Posterior vena cava (tissue), 2 donors: Measurements from ENCODE around the gene ANKS6. TPM values are rescaled to one million over a fixed set of nuclear protein-coding genes. Genes with fewer than 3 reads are reported as not detected.

Experiments
- DNase-seq: peaks from one replicate; pipeline ENCODE4 v3.0.0-alpha.2; 2020; ENCODE audit warnings: low spot score
- intact Hi-C, 2 donors: fragments of 100-400 bp; cut with DNase I; formaldehyde crosslinking; loops; one replicate each; pipeline versions ENCODE4 v1.14.1 to v1.14.2; 2022 to 2023
- total RNA-seq, 2 donors: library from RNA; stranded (reverse); fragmentation: NEBNext Ultra II Directional; extraction: Animal tissue kit (Norgen Biotek cat#: 25700); gene quantifications; one replicate each; pipeline ENCODE4 v1.2.1, GENCODE V29; 2021
- donor health status: DM: yes; HTN: yes; CAD: no.
- donor health status: DM: yes; HTN: yes; CAD: no.

The ANKS6 gene
- total RNA-seq, 2 donors from 2014 or later: 15.5 to 18.6 TPM

DNA sequence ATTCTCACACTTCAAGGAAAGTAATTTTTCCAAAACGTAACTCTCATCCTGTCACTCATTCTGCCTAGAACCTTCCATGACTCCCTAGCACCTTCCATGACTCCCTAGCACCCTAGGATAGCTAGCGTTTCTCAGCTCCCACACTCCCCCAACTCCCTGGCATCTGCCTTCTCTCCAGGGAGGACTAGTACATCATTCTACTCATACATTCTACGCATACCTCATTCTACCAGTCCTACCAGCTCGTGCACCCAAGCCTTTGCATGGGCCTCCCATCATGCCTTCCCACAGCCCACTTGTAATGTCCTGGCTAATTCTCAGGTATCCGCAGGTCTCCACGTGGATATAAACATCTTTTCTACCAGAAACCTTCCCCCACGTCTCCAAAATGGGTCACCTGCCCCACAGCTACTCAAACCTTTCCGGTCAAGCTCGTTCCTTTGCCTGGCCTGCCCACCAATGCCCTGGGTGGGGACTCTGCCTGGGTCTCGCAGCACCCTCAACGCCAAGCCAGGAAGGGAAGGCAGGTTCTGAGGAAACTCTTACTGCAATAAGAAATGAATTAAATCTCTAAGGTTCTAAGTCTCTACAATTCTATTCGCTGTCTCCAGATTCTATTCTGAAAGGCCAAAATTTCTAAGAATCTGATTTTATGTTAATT lies 930 bp downstream of the ANKS6 start:
- DNase-seq: no peak
- intact Hi-C loops: no loop called here

- intact Hi-C loops: loop anchor here in 1 of 2 donors (5.0 kb wide), 1 partner anchor 478 kb away; no protein-coding TSS in a partner anchor
- DNase-seq: no peak
These were observed 1.6 kb downstream of the ANKS6 start for GRCh38 chr9:98794802-98795201.

GRCh38 chr9:98793031-98793430 lies 3.3 kb downstream of the ANKS6 start:
- DNase-seq: no peak
- intact Hi-C loops: loop anchor here in 1 of 2 donors (5.0 kb wide), 1 partner anchor 476 kb away; no protein-coding TSS in a partner anchor

GRCh38 chr9:98791608-98792490 lies 4.5 kb downstream of the ANKS6 start:
- intact Hi-C loops: loop anchor here in 1 of 2 donors (5.0 kb wide), 1 partner anchor 475 kb away; no protein-coding TSS in a partner anchor
- peak; percentile 48 for DNase-seq

DNA sequence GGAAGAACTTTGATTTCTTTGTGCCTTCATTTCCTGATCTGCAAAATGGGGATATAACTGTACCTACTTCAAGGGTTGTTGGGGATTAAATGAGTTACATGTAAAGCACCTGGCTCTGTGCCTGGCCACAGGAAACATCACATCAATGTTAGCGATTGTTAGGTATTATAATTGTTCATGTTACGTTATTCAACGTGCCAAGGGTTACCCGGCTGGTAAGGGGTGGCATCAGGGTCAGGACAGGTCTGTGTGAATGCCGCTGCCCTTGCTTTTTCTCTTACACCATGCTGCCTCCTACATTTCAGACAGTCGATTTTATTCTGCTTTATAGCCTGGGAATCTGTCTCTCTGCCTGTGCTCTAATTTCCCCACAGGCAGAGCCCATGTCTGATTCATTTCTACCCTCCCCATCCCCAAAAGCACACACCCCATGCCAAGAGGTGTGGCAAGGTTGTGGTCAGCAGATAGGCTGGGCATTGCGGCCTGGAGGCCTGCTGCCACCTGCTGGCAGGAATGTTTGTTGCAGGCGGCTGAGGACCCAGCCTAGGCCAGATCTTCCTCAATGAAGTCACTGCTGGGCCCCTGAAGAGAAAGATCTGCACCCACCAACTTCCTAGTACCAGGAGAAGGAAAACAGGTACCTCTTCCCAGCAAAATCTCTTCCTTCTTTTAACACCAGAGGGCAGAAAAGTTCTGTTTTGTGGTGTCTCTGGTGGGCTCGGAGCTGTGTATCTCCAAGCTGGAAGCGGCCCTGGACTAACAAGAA lies 5.3 kb downstream of the ANKS6 start:
- intact Hi-C loops: loop anchor here in 1 of 2 donors (5.0 kb wide), 1 partner anchor 474 kb away; no protein-coding TSS in a partner anchor
- peak; percentile 95 for DNase-seq

DNA sequence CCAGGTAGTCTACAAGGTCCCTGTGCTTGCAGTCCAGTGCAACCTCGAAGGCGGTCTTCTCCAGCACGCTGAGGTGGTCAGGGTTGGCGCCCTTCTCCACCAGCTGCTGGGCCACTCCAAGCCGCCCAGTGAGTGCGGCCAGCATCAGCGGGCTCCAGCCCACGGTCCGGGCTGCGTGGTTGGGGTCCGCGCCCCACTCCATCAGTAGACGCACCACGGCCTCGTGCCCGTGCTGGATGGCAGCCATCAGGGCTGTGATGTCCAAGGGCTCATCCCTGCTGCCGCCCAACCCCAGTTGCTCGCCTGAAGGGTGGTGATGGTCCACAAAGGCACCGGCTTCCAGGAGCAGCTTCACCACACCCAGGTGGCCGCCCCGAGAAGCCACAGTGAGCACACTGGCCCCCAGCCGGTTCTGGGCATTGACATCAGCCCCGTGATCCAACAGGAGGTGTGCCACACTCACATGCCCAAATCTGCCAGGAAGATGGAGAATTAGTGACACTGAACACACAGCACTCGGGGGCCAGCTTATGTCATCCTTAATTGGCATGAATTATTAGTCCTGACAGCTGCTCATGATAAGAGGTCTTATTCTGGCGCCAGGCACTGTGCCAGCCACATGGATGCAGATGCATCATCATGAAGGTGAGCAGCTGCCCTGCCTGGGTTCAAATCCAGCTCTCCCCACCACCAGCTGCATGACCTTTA lies 6.1 kb downstream of the ANKS6 start:
- peak; percentile 80 for DNase-seq
- intact Hi-C loops: loop anchor here in 1 of 2 donors (5.0 kb wide), 1 partner anchor 473 kb away; no protein-coding TSS in a partner anchor

- intact Hi-C loops: loop anchor here in 1 of 2 donors (5.0 kb wide), 1 partner anchor 472 kb away; no protein-coding TSS in a partner anchor
- DNase-seq: no peak
These were observed 6.7 kb downstream of the ANKS6 start for GRCh38 chr9:98789483-98790133.

- intact Hi-C loops: no loop called here
- peak; percentile 50 for DNase-seq
These were observed 8.5 kb downstream of the ANKS6 start for GRCh38 chr9:98787766-98788335.

DNA sequence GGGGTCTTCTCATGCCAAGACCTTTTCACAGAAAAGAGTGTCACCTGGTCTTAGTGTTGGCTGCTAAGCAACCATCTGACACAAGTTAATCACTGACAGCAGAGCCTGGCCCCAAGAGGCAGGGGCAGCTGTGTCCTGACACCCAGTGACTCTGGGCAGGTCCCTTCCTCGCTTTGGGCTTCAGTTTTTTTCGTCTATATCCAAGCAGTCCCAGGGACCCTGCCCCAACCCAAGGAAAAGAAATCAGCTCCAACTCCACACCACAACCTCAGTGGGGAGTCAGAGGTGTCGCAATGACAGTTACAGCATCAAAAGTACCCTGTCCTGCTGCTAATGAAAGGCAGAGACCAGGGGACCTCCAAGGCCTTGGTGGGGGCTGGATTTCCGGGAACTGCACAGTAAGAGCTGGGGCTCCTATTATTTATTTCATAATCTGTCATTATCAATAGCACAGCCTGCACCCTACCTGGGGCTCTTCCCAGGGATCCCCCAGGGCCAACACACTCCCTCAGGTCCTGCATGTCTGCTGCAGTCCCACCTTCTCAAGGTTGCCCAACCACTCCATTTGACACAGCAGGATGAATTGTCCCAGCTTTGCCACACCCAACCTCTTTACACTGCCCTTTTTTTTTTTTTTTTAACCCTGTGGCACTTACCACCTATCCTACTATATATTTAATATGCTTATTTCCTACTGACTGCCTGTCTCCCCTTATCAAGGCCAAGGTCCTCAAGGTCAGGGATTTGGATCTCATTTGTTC lies 9.4 kb downstream of the ANKS6 start:
- DNase-seq: peak; percentile 31
- intact Hi-C loops: no loop called here

- intact Hi-C loops: no loop called here
- peak; percentile 60 for DNase-seq
These were observed 11.2 kb downstream of the ANKS6 start for GRCh38 chr9:98784831-98785806.

- DNase-seq: peak; percentile 66
- intact Hi-C loops: no loop called here
These were observed 12.7 kb downstream of the ANKS6 start for GRCh38 chr9:98783518-98784226.

DNA sequence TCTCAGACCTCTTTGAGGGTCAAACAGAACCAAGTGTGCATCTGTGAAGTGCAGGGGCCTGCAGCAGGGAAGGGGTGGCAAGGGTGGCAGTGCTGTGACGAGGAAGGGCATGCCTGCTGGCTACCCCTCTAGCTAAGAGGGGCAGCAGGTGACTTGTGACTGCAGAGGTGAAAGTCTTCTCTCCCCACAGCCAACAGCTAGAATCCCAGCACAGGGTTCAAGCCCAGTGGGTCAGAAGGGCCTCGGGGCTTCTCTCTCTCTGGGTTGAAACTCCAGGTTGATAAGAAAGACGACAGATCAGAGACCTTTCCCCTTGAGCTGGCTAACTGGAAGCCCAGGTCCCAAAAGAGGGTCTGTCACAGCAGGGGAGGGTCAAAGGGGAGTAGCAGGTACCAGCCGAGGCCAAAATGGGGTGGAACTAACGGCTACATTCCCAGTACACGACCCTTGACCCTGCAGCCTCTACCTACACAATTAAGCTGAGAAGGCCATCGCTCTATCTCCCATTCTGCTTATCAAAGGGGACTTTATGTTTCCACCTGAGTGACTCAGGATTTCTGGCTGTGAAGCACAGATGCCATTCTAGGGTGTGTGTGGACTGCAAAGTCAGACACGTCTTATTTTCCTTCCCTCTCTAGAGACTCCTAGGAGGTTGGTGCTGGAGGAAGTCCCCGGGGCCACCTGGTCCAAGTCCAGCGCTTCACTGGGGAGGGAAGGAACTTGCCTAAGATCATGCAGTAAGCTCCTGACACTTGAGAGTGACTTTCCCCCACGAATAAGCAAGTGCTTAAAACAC lies 14.6 kb downstream of the ANKS6 start:
- intact Hi-C loops: no loop called here
- peak; percentile 41 for DNase-seq

- DNase-seq: peak; percentile 38
- intact Hi-C loops: no loop called here
These were observed 16.2 kb downstream of the ANKS6 start for GRCh38 chr9:98780059-98780749.
